GM23338 (cell line): Measurements from ENCODE around the gene ZNF276. TPM values are rescaled to one million over a fixed set of nuclear protein-coding genes. Genes with fewer than 3 reads are reported as not detected.

Experiments
- ATAC-seq: fragments of 200-7000 bp; cut with Tn5 transposase; 3 replicates; pipeline ENCODE4 v1.9.1; 2020
- DNase-seq: peaks from one replicate; pipeline ENCODE4 v3.0.0-alpha.2; 2015; ENCODE audit warnings: low spot score
- H2AFZ ChIP-seq: fragments of 200-600 bp; sonication (generic); 2 replicates; pipeline ENCODE4 v1.8.0; 2016; ENCODE audit warnings: antibody characterized with exemption, mild to moderate bottlenecking, moderate library complexity
- H3F3A ChIP-seq: fragments of 200-600 bp; sonication (generic); replicated peaks from 2 replicates; pipeline ENCODE4 v1.8.0; 2017; ENCODE audit warnings: antibody characterized with exemption, mixed run types, low read depth
- H3K27ac ChIP-seq: fragments of 200-600 bp; sonication (generic); 2 replicates; pipeline ENCODE4 v1.6.1; 2016; ENCODE audit warnings: low read depth
- H3K27me3 ChIP-seq: fragments of 200-600 bp; sonication (generic); 2 replicates; pipeline ENCODE4 v1.8.0; 2016; ENCODE audit warnings: mild to moderate bottlenecking, mixed run types, moderate library complexity; ENCODE audit not compliant: insufficient read depth
- H3K36me3 ChIP-seq: fragments of 200-600 bp; sonication (generic); 2 replicates; pipeline ENCODE4 v1.8.0; 2016; ENCODE audit warnings: mild to moderate bottlenecking; ENCODE audit not compliant: insufficient read depth
- H3K4me1 ChIP-seq: fragments of 200-600 bp; sonication (generic); 2 replicates; pipeline ENCODE4 v1.8.0; 2016; ENCODE audit warnings: mild to moderate bottlenecking, moderate library complexity; ENCODE audit not compliant: insufficient read depth
- H3K4me2 ChIP-seq: fragments of 200-600 bp; sonication (generic); 2 replicates; pipeline ENCODE4 v1.7.1; 2017; ENCODE audit warnings: mixed run types
- H3K4me3 ChIP-seq: fragments of 200-600 bp; sonication (generic); 2 replicates; pipeline ENCODE4 v1.6.1; 2016; ENCODE audit warnings: mixed run types
- H3K79me2 ChIP-seq: fragments of 200-600 bp; sonication (generic); replicated peaks from 2 replicates; pipeline ENCODE4 v1.8.0; 2017; ENCODE audit warnings: mild to moderate bottlenecking; ENCODE audit not compliant: insufficient read depth
- H3K9me2 ChIP-seq: fragments of 200-600 bp; sonication (generic); 2 replicates; pipeline ENCODE4 v1.8.0; 2017; ENCODE audit not compliant: insufficient read depth
- H4K20me1 ChIP-seq: fragments of 200-600 bp; sonication (generic); replicated peaks from 2 replicates; pipeline ENCODE4 v1.8.0; 2017; ENCODE audit warnings: mild to moderate bottlenecking; ENCODE audit not compliant: insufficient read depth
- H3K27ac Mint-ChIP-seq: 2 replicates; pipeline ENCODE4 v1.8.0; 2020; ENCODE audit warnings: inconsistent platforms, mild to moderate bottlenecking, moderate library complexity, mixed read lengths
- H3K27me3 Mint-ChIP-seq: 3 replicates; pipeline ENCODE4 v1.8.0; 2022; ENCODE audit warnings: low read depth, mild to moderate bottlenecking, moderate library complexity, mixed read lengths, inconsistent platforms; ENCODE audit not compliant: insufficient read depth, poor library complexity
- H3K36me3 Mint-ChIP-seq: 3 replicates; pipeline ENCODE4 v1.8.0; 2021; ENCODE audit warnings: low read depth, mild to moderate bottlenecking, inconsistent platforms, moderate library complexity, mixed read lengths
- H3K4me1 Mint-ChIP-seq: 3 replicates; pipeline ENCODE4 v1.8.0; 2020; ENCODE audit warnings: mild to moderate bottlenecking, inconsistent platforms, mixed read lengths
- H3K4me3 Mint-ChIP-seq: 3 replicates; pipeline ENCODE4 v1.8.0; 2021; ENCODE audit warnings: moderate library complexity, mild to moderate bottlenecking, inconsistent platforms, mixed read lengths
- H3K9me3 Mint-ChIP-seq: 3 replicates; pipeline ENCODE4 v1.8.0; 2020; ENCODE audit warnings: moderate library complexity, mild to moderate bottlenecking, inconsistent platforms, mixed read lengths
- CREB1 ChIP-seq: fragments of 250-450 bp; sonication (Bioruptor Pico); IDR thresholded peaks from 2 replicates; pipeline ENCODE4 v1.5.0; 2020; ENCODE audit warnings: low read depth, mild to moderate bottlenecking, moderate library complexity
- EZH2 ChIP-seq: fragments of 200-600 bp; sonication (generic); IDR thresholded peaks from one replicate; pipeline ENCODE4 v1.8.0; 2017; ENCODE audit warnings: antibody characterized with exemption, mild to moderate bottlenecking, low read depth; ENCODE audit not compliant: unreplicated experiment
- JUNB ChIP-seq: IDR thresholded peaks from one replicate; pipeline ENCODE4 v1.6.1; 2016; ENCODE audit warnings: antibody characterized with exemption; ENCODE audit not compliant: unreplicated experiment
- NANOG ChIP-seq: IDR thresholded peaks from 2 replicates; pipeline ENCODE4 v1.6.1; 2016; ENCODE audit warnings: antibody characterized with exemption, borderline replicate concordance
- POLR2AphosphoS5 ChIP-seq: IDR thresholded peaks from 2 replicates; pipeline ENCODE4 v1.6.1; 2016; ENCODE audit warnings: antibody characterized with exemption, low read depth
- ZNF114 ChIP-seq: fragments of 250-450 bp; sonication (Bioruptor Pico); IDR thresholded peaks from 2 replicates; pipeline ENCODE4 v1.5.0; 2020; ENCODE audit warnings: mild to moderate bottlenecking, moderate library complexity
- ZNF331 ChIP-seq: fragments of 250-450 bp; sonication (Bioruptor Pico); IDR thresholded peaks from 2 replicates; pipeline ENCODE4 v1.5.0; 2020; ENCODE audit warnings: low read depth, mild to moderate bottlenecking, moderate library complexity
- long read RNA-seq: library from polyadenylated mRNA; unstranded; transcript quantifications from one replicate; pipeline ENCODE4 v2.0.0, GENCODE V29; 2020; ENCODE audit not compliant: unreplicated experiment
- polyA plus RNA-seq: library from polyadenylated mRNA; unstranded; fragments of >200 nt; fragmentation: Nextera tagmentation; extraction: Ambion mirVana; gene quantifications from 2 replicates; pipeline ENCODE4 v1.2.1, GENCODE V29; 2016
- total RNA-seq: library from RNA; depleted of rRNA; stranded (reverse); fragments of >200 nt; shearing (Covaris generic); gene quantifications from 2 replicates; pipeline ENCODE4 v1.2.3, GENCODE V29; 2014; rRNA removed
- TF ChIP-seq, protein P1 (sequence below): IDR thresholded peaks from 2 replicates; pipeline ENCODE4 v1.6.1; 2016; ENCODE audit warnings: antibody characterized with exemption
- TF ChIP-seq, protein P2 (sequence below): IDR thresholded peaks from one replicate; pipeline ENCODE4 v1.6.1; 2018; ENCODE audit warnings: antibody characterized with exemption; ENCODE audit not compliant: unreplicated experiment
- TF ChIP-seq, protein P3 (sequence below), 2 experiments: fragments of 200-600 bp in 1 of 2; sonication (generic) in 1 of 2; conservative IDR thresholded peaks; 2 replicates each; pipeline versions ENCODE4 v1.5.1 to v1.6.1; 2016 to 2017; ENCODE audit warnings: antibody characterized with exemption in 2 of 2, low read depth in 2 of 2, mild to moderate bottlenecking in 2 of 2, moderate library complexity in 1 of 2

The ZNF276 gene, protein sequence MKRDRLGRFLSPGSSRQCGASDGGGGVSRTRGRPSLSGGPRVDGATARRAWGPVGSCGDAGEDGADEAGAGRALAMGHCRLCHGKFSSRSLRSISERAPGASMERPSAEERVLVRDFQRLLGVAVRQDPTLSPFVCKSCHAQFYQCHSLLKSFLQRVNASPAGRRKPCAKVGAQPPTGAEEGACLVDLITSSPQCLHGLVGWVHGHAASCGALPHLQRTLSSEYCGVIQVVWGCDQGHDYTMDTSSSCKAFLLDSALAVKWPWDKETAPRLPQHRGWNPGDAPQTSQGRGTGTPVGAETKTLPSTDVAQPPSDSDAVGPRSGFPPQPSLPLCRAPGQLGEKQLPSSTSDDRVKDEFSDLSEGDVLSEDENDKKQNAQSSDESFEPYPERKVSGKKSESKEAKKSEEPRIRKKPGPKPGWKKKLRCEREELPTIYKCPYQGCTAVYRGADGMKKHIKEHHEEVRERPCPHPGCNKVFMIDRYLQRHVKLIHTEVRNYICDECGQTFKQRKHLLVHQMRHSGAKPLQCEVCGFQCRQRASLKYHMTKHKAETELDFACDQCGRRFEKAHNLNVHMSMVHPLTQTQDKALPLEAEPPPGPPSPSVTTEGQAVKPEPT
- 12.7 and 15.6 TPM in 2 replicates for total RNA-seq
- 3.4 and 4.3 TPM in 2 replicates for polyA plus RNA-seq
- long read RNA-seq = 0 reads

DNA sequence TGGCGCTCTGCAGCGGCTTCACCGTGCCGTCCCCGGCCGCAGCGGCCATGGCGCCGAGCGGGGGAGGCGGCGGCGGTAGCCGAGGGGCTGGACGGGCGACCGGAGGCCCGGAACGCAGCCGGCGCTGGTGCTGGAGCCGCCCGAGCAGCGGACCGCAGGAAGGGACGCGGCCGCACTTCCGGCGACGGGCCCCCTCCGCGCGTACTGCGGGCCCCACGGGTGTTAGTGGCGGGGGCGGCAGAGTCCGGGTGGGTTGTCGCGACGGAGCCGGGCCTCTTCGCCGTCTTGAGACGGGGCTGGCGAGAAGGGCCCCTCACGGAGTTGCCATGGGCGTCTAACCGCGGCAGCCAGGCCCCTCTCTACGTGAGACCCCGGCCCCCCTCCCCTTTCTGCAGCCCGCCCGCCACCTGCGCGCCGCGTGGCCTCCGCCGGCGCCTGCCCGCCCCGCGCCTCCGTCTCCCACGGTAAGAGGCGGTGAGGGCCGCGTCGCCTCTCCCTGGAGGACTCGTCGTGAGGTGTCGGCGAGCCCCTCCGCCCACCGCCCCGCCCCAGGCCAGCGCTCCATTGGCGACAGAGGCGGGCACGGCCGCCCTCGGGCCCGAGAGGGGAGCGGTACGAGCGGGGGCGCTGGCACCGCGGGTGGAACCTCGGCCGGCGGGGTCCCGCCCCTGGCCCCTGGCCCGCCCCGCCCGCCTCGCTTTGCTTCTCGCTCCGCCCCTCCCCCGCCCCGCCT lies at the start of gene ZNF276, which contains the start of gene VPS9D1:
TSS of gene ZNF276 (plus strand) at position 725 of the 733 bp plus-strand sequence. CDS start 104 bp downstream, outside the sequence.
TSS of gene VPS9D1 (minus strand) at position 86 of the 733 bp plus-strand sequence. CDS start at position 49, 37 bp downstream.
- peaks cover 13% of the 10 kb centered on the region for H3K4me1 ChIP-seq
- ATAC-seq = peak; percentile 61
- no peaks in the 10 kb centered on the region for H3K9me2 ChIP-seq
- Mint-ChIP-seq H3K9me3 (no peaks in the 10 kb centered on the region; the same call in 2 of the 3 replicates), H3K27me3 (peaks cover 52% of the 10 kb centered on the region), H3K4me3 (peak within 1 kb of the TSS; percentile 82), H3K4me1 (peaks cover 18% of the 10 kb centered on the region), H3K27ac (peak within 1 kb of the TSS; percentile 83), H3K36me3 (peaks cover 32% of the 10 kb centered on the region)
- peaks cover 9% of the 10 kb centered on the region; the same call in 1 of the 2 replicates for H4K20me1 ChIP-seq
- peak; percentile 90 for DNase-seq
- peaks cover 35% of the 10 kb centered on the region for H3F3A ChIP-seq
- H3K4me3 ChIP-seq = peak within 1 kb of the TSS; percentile 77
- peaks cover 70% of the 10 kb centered on the region for H3K27me3 ChIP-seq
- H2AFZ ChIP-seq = peak within 1 kb of the TSS; percentile 81; the same call in 1 of the 2 replicates
- 0 out of 2 replicates have a peak, but pooled peaks cover 4% of the 10 kb centered on the region for H3K36me3 ChIP-seq
- peak within 1 kb of the TSS; percentile 93 for H3K4me2 ChIP-seq
- H3K27ac ChIP-seq = no peak within 1 kb of the TSS
- no peaks in the 10 kb centered on the region for H3K79me2 ChIP-seq
- TF ChIP-seq, protein P1, sequence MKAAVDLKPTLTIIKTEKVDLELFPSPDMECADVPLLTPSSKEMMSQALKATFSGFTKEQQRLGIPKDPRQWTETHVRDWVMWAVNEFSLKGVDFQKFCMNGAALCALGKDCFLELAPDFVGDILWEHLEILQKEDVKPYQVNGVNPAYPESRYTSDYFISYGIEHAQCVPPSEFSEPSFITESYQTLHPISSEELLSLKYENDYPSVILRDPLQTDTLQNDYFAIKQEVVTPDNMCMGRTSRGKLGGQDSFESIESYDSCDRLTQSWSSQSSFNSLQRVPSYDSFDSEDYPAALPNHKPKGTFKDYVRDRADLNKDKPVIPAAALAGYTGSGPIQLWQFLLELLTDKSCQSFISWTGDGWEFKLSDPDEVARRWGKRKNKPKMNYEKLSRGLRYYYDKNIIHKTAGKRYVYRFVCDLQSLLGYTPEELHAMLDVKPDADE = 0 out of 2 replicates have a peak, but pooled peaks have one; percentile 16
- TF ChIP-seq JUNB (no peak), EZH2 (no peak), POLR2AphosphoS5 (peak; percentile 52), CREB1 (CRISPR knock-in tag) (peak; percentile 79), ZNF114 (CRISPR knock-in tag) (peak; percentile 49; the same call in 1 of the 2 replicates), ZNF331 (CRISPR knock-in tag) (peak; percentile 13; the same call in 1 of the 2 replicates), NANOG (no peak)
- TF ChIP-seq, protein P2, sequence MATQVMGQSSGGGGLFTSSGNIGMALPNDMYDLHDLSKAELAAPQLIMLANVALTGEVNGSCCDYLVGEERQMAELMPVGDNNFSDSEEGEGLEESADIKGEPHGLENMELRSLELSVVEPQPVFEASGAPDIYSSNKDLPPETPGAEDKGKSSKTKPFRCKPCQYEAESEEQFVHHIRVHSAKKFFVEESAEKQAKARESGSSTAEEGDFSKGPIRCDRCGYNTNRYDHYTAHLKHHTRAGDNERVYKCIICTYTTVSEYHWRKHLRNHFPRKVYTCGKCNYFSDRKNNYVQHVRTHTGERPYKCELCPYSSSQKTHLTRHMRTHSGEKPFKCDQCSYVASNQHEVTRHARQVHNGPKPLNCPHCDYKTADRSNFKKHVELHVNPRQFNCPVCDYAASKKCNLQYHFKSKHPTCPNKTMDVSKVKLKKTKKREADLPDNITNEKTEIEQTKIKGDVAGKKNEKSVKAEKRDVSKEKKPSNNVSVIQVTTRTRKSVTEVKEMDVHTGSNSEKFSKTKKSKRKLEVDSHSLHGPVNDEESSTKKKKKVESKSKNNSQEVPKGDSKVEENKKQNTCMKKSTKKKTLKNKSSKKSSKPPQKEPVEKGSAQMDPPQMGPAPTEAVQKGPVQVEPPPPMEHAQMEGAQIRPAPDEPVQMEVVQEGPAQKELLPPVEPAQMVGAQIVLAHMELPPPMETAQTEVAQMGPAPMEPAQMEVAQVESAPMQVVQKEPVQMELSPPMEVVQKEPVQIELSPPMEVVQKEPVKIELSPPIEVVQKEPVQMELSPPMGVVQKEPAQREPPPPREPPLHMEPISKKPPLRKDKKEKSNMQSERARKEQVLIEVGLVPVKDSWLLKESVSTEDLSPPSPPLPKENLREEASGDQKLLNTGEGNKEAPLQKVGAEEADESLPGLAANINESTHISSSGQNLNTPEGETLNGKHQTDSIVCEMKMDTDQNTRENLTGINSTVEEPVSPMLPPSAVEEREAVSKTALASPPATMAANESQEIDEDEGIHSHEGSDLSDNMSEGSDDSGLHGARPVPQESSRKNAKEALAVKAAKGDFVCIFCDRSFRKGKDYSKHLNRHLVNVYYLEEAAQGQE = no peak
- TF ChIP-seq, protein P3, sequence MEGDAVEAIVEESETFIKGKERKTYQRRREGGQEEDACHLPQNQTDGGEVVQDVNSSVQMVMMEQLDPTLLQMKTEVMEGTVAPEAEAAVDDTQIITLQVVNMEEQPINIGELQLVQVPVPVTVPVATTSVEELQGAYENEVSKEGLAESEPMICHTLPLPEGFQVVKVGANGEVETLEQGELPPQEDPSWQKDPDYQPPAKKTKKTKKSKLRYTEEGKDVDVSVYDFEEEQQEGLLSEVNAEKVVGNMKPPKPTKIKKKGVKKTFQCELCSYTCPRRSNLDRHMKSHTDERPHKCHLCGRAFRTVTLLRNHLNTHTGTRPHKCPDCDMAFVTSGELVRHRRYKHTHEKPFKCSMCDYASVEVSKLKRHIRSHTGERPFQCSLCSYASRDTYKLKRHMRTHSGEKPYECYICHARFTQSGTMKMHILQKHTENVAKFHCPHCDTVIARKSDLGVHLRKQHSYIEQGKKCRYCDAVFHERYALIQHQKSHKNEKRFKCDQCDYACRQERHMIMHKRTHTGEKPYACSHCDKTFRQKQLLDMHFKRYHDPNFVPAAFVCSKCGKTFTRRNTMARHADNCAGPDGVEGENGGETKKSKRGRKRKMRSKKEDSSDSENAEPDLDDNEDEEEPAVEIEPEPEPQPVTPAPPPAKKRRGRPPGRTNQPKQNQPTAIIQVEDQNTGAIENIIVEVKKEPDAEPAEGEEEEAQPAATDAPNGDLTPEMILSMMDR (conservative IDR thresholded peaks at IDR 0.05; ENCODE audit: low read depth in 2 of 2) = 0 out of 4 replicates have a peak, but pooled peaks of 1 of the 2 experiments have one; percentile 1
